IPS-15b (cell line): ENCODE results near the gene TRIM74.
A peak's percentile ranks its signal among the peaks of the same experiment; 100 is the strongest.
"Not testable (repeated sequence)": the region's sequence is repeated elsewhere in the genome, so short reads cannot be mapped to it uniquely, and the experiment has no call there.

Source experiments
- H3K27me3 ChIP-seq: one replicate; pipeline ENCODE4 v1.6.1; 2013; ENCODE audit warnings: low read length; ENCODE audit not compliant: control insufficient read depth, insufficient read depth
- H3K36me3 ChIP-seq: one replicate; pipeline ENCODE4 v1.6.1; 2013; ENCODE audit warnings: low read length; ENCODE audit not compliant: control insufficient read depth, insufficient read depth
- H3K4me1 ChIP-seq: one replicate; pipeline ENCODE4 v1.6.1; 2013; ENCODE audit warnings: mild to moderate bottlenecking, low read length; ENCODE audit not compliant: control insufficient read depth, insufficient read depth
- H3K4me3 ChIP-seq: one replicate; pipeline ENCODE4 v1.5.1; 2013; ENCODE audit warnings: low read depth, low read length
- H3K9ac ChIP-seq: one replicate; pipeline ENCODE4 v1.6.1; 2013; ENCODE audit warnings: low read depth, mild to moderate bottlenecking, low read length
- H3K9me3 ChIP-seq: one replicate; pipeline ENCODE4 v1.6.1; 2013; ENCODE audit warnings: mild to moderate bottlenecking, low read length; ENCODE audit not compliant: control insufficient read depth, insufficient read depth

The TRIM74 gene

DNA sequence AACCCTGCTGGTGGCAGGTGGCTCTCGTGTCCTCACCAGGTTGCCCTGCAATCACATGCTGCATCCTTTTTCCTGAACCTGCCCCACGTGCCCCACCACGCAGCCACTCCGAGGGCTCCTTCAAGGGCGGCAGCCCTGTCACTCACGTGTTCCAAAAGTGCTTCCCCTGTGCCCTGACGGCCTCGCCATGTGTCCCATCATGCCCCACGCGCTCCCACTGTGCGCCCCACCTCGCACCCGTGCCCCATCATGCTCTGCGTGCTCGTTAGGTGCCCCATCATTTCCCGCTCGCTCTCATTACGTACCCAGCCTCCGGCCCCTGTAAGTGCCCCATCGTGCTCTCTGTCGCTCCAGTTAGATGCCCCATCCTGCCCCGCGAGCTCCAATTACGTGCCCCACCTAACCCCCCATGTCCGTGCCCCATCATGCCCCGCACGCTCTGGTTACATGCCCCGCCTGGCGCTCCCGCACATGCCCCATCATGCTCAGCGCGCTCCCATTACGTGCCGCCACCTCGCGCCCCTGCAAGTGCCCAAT, at the start of gene TRIM74:
TRIM74 (minus strand) TSS at position 487 of the 537 bp plus-strand sequence. CDS start 3,309 bp downstream, outside the sequence.
- H3K27me3 ChIP-seq, H3K4me3 ChIP-seq, H3K9ac ChIP-seq, H3K36me3 ChIP-seq, H3K9me3 ChIP-seq, H3K4me1 ChIP-seq: not testable (repeated sequence)

- not testable (repeated sequence) for H3K9ac ChIP-seq, H3K36me3 ChIP-seq, H3K9me3 ChIP-seq, H3K4me1 ChIP-seq, H3K27me3 ChIP-seq
- peak overlapping the region; percentile 18 for H3K4me3 ChIP-seq
Measured at GRCh38 chr7:73006491-73006890, 37.2 kb upstream of the TRIM74 start.

- not testable (repeated sequence) for H3K9ac ChIP-seq, H3K36me3 ChIP-seq, H3K27me3 ChIP-seq, H3K9me3 ChIP-seq, H3K4me1 ChIP-seq
- H3K4me3 ChIP-seq, result peak overlapping the region; percentile 49
Measured at GRCh38 chr7:73005693-73006447, 36.6 kb upstream of the TRIM74 start.

DNA sequence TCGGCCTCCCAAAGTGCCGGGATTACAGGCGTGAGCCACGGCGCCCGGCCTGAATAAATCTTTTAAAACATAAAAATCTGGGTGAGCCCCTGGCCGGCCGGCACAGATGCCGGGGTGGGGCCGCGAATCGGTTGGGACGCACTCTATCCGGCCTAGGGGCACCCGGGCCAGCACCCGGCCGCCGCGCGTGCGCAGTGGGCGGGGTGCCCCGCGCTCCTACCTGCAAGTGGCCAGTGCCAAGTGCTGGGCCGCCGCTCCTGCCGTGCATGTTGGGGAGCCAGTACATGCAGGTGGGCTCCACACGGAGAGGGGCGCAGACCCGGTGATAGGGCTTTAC, 36.1 kb upstream of the TRIM74 start:
- not testable (repeated sequence) for H3K4me1 ChIP-seq, H3K9me3 ChIP-seq, H3K27me3 ChIP-seq, H3K9ac ChIP-seq, H3K36me3 ChIP-seq
- H3K4me3 ChIP-seq, result peak overlapping the region; percentile 49

DNA sequence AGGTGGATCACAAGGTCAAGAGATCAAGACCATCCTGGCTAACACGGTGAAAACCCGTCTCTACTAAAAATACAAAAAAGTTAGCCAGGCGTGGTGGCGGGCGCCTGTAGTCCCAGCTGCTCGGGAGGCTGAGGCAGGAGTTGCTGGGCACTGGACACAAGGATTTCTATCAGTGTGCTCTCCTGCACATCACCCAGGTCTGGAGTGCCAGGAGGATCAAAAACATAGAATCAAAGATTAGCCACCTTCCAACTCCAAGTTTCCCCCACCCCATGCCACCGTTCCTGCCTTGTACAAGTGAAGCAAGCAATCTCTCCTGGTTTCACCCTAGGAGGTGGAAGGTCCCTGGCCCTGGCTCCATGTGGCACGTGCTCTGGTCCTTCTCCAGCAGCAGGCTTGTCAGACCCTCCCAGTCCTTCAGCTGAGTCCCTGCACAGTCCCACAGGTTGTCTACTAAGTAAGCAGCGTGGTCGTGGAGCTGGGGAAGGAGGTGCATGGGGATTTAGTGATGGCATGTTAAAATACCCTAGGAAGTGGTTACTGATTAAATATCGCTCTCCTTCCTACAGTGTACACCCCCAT, 28.7 kb upstream of the TRIM74 start:
- not testable (repeated sequence) for H3K9me3 ChIP-seq, H3K27me3 ChIP-seq, H3K36me3 ChIP-seq, H3K9ac ChIP-seq, H3K4me1 ChIP-seq, H3K4me3 ChIP-seq

GRCh38 chr7:72997447-72997846, 28.2 kb upstream of the TRIM74 start:
- H3K4me3 ChIP-seq, H3K9me3 ChIP-seq, H3K27me3 ChIP-seq, H3K9ac ChIP-seq, H3K4me1 ChIP-seq, H3K36me3 ChIP-seq: not testable (repeated sequence)

- not testable (repeated sequence) for H3K36me3 ChIP-seq, H3K9me3 ChIP-seq, H3K4me1 ChIP-seq, H3K4me3 ChIP-seq, H3K9ac ChIP-seq, H3K27me3 ChIP-seq
Measured at GRCh38 chr7:72995484-72995883, 26.2 kb upstream of the TRIM74 start.

DNA sequence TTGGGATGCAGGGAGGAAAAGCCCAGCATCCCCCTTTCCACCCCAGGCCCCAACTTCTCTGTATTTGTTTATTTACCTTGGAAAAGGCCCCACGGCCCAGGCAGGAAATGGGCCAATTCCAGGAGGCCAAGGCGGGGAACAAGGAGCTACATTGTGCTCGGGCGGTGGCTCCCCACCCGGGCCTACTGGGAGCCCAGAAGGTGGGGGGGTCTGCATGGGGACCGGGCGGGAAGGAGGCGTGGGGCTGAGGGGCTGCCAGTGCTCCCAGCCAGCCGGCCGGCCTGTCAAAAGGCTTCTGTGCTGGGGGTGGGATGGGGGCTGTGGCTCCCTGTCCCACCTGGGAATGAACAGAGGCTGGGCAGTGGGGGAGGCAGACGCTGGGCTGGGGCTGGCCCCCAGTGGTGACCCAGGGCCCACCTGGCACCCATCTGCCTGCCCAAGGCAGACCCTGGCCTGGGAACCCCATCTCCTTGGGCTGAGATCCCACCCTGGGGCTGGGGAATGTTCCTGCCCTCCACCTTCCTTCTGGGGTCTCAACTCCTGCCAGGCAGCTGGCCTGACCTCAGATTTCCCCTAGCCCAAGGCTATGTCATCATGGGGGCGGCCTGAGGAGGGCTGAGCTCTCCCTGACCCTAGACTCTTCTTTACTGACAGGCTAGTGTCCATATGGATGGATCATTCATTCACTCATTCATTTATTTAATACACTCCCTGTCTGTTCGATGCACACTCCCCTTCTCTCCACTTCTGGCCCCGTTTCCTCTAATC, 21.1 kb upstream of the TRIM74 start:
- H3K9ac ChIP-seq, H3K4me1 ChIP-seq, H3K36me3 ChIP-seq, H3K9me3 ChIP-seq, H3K4me3 ChIP-seq, H3K27me3 ChIP-seq: not testable (repeated sequence)

DNA sequence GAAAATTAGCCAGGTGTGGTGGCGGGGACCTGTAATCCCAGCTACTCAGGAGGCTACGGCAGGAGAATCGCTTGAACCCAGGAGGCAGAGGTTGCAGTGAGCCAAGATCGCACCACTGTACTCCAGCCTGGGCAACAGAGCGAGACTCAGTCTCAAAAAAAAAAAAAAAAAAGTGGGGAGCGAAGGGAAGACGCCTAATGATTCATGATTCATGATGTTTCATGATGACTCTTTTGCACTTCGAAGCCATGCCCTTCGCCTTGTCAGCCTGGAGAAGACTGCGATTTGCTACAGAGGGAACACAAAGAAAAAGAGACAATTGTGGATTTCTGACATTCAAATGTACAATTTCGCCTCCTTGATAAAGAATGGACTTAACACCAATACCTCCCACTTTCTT, 12.8 kb upstream of the TRIM74 start:
- H3K36me3 ChIP-seq, H3K4me3 ChIP-seq, H3K9ac ChIP-seq, H3K27me3 ChIP-seq, H3K9me3 ChIP-seq, H3K4me1 ChIP-seq: not testable (repeated sequence)

DNA sequence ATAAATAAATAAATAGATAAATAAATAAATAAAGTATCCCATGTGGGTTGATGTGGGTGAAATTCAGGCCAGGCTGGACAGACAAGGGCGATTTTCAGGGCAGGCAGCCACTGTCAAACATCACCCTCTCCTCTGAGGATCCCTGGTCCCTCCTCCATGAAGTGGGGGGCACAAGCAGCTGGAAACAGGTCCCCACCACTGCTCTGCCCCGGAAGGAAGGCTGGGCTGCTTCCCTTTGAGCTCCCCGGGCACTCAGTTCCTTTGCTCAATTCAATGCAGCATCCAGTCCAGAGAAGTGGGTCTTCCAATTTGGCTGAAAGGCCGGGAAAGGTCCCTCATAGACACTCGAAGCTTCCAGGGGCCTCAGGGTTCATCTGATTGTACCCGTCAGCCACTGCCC, 11.1 kb upstream of the TRIM74 start:
- not testable (repeated sequence) for H3K9me3 ChIP-seq, H3K9ac ChIP-seq, H3K27me3 ChIP-seq, H3K4me1 ChIP-seq, H3K4me3 ChIP-seq, H3K36me3 ChIP-seq

GRCh38 chr7:72976434-72976833, 7.2 kb upstream of the TRIM74 start:
- not testable (repeated sequence) for H3K36me3 ChIP-seq, H3K4me3 ChIP-seq, H3K9me3 ChIP-seq

DNA sequence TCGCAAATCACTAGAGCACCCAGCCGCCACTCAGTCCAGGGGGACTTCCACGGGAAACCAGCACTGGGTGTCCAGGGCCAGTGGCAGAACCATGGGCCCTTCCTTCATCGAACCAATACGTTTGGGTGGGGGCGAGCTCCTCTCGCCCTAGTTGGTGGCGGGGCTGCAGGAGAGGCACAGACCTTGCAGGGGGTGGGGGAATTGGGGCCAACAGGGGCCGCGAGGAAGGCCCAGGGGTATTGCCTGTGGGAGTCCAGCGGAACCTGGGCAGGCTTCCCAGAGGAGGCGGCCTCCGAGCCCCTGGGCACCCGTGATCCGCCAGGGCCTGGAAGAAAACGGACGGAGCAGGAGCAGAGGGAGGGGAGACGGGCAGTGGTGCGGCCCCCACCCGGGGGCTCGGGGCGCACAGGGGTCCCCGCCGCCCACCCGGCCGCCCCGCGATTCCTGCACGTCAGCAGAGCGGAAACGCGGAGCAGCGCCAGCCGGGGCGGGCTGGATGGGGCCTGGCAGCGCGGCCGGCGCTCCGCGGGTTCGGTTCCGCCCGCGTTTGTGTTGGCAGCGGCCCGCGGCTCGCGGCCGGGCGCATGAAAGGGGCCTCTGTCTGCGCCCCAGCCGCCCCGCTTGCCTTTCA, 6.5 kb upstream of the TRIM74 start:
- not testable (repeated sequence) for H3K4me1 ChIP-seq, H3K27me3 ChIP-seq, H3K9ac ChIP-seq, H3K36me3 ChIP-seq, H3K4me3 ChIP-seq, H3K9me3 ChIP-seq

More at GRCh38 chr7:72976434-72976833, 7.2 kb upstream of the TRIM74 start:
- H3K9ac ChIP-seq, H3K27me3 ChIP-seq, H3K4me1 ChIP-seq: not testable (repeated sequence)
